GM23338 (cell line): ENCODE results near the gene FAF1.

ENCODE experiments used
- EZH2 ChIP-seq: fragments of 200-600 bp; sonication (generic); IDR thresholded peaks from one replicate; pipeline ENCODE4 v1.8.0; 2017; ENCODE audit warnings: antibody characterized with exemption, mild to moderate bottlenecking, low read depth; ENCODE audit not compliant: unreplicated experiment
- POLR2AphosphoS5 ChIP-seq: IDR thresholded peaks from 2 replicates; pipeline ENCODE4 v1.6.1; 2016; ENCODE audit warnings: antibody characterized with exemption, low read depth
- ZNF114 ChIP-seq: fragments of 250-450 bp; sonication (Bioruptor Pico); IDR thresholded peaks from 2 replicates; pipeline ENCODE4 v1.5.0; 2020; ENCODE audit warnings: mild to moderate bottlenecking, moderate library complexity
- TF ChIP-seq, protein P1 (sequence below), 2 experiments: fragments of 200-600 bp in 1 of 2; sonication (generic) in 1 of 2; conservative IDR thresholded peaks; 2 replicates each; pipeline versions ENCODE4 v1.5.1 to v1.6.1; 2016 to 2017; ENCODE audit warnings: antibody characterized with exemption in 2 of 2, low read depth in 2 of 2, mild to moderate bottlenecking in 2 of 2, moderate library complexity in 1 of 2
- TF ChIP-seq, protein P2 (sequence below): IDR thresholded peaks from one replicate; pipeline ENCODE4 v1.6.1; 2018; ENCODE audit warnings: antibody characterized with exemption; ENCODE audit not compliant: unreplicated experiment

DNA sequence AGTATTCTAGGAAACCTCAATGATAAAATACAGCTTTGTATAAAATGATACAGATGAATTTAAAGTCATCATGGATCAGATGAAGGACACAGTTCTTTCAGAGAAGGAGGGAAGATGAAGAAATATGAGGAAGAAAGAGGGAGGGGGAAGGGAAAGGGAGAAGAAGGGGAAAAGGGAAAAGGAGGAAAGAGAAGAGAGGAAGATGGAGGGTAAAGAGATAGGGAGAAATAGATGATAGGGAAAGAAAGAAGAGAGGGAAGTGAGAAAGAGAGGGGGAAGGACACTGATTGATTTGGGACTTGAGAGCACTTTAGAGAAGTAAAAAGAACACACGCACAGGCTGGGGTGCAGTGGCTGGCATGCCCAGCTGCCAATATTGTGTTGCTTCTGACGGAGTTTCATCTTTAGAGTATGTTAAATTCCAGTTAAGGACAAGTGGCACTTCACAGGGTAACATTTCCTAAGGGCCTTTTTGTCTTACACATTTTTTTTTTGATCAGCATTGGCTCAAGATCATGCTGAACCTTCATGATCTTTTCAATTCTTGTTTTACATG lies 300.9 kb downstream of the FAF1 start:
- TF ChIP-seq, protein P1, sequence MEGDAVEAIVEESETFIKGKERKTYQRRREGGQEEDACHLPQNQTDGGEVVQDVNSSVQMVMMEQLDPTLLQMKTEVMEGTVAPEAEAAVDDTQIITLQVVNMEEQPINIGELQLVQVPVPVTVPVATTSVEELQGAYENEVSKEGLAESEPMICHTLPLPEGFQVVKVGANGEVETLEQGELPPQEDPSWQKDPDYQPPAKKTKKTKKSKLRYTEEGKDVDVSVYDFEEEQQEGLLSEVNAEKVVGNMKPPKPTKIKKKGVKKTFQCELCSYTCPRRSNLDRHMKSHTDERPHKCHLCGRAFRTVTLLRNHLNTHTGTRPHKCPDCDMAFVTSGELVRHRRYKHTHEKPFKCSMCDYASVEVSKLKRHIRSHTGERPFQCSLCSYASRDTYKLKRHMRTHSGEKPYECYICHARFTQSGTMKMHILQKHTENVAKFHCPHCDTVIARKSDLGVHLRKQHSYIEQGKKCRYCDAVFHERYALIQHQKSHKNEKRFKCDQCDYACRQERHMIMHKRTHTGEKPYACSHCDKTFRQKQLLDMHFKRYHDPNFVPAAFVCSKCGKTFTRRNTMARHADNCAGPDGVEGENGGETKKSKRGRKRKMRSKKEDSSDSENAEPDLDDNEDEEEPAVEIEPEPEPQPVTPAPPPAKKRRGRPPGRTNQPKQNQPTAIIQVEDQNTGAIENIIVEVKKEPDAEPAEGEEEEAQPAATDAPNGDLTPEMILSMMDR (conservative IDR thresholded peaks at IDR 0.05; ENCODE audit: low read depth in 2 of 2), result no peak
- TF ChIP-seq EZH2 (no peak), ZNF114 (CRISPR knock-in tag) (no peak), POLR2AphosphoS5 (no peak)
- TF ChIP-seq, protein P2, sequence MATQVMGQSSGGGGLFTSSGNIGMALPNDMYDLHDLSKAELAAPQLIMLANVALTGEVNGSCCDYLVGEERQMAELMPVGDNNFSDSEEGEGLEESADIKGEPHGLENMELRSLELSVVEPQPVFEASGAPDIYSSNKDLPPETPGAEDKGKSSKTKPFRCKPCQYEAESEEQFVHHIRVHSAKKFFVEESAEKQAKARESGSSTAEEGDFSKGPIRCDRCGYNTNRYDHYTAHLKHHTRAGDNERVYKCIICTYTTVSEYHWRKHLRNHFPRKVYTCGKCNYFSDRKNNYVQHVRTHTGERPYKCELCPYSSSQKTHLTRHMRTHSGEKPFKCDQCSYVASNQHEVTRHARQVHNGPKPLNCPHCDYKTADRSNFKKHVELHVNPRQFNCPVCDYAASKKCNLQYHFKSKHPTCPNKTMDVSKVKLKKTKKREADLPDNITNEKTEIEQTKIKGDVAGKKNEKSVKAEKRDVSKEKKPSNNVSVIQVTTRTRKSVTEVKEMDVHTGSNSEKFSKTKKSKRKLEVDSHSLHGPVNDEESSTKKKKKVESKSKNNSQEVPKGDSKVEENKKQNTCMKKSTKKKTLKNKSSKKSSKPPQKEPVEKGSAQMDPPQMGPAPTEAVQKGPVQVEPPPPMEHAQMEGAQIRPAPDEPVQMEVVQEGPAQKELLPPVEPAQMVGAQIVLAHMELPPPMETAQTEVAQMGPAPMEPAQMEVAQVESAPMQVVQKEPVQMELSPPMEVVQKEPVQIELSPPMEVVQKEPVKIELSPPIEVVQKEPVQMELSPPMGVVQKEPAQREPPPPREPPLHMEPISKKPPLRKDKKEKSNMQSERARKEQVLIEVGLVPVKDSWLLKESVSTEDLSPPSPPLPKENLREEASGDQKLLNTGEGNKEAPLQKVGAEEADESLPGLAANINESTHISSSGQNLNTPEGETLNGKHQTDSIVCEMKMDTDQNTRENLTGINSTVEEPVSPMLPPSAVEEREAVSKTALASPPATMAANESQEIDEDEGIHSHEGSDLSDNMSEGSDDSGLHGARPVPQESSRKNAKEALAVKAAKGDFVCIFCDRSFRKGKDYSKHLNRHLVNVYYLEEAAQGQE, result no peak
